H1 (cell line): ENCODE results near the gene CDK5. TPM values are rescaled to one million over a fixed set of nuclear protein-coding genes. Genes with fewer than 3 reads are reported as not detected.

Source experiments
- CTCF ChIA-PET: fragments of 300-600 bp; sonication (Branson Sonifier 250); formaldehyde crosslinking; loops from one replicate; lab custom pipeline; 2021; ENCODE audit not compliant: partially characterized antibody; lab: Charles Lee
- POLR2A ChIA-PET: fragments of 300-600 bp; sonication (Branson Sonifier 250); formaldehyde crosslinking; loops from one replicate; lab custom pipeline; 2021; ENCODE audit warnings: inconsistent platforms; ENCODE audit not compliant: partially characterized antibody; lab: Charles Lee
- DNase-seq, 2 experiments: peaks; one replicate each; pipeline versions ENCODE4 v3.0.0 to v3.0.0-alpha.2; 2010 to 2022; ENCODE audit warnings: low spot score in 2 of 2, low read depth in 1 of 2, mixed read lengths in 1 of 2
- FAIRE-seq: peaks from 2 replicates; lab custom pipeline; 2011; peaks lifted over from hg19 to GRCh38; lab: Jason Lieb, UNC
- H2AFZ ChIP-seq: 2 replicates; pipeline ENCODE4 v1.8.1; 2012; ENCODE audit warnings: low read length, inconsistent platforms
- H2AK5ac ChIP-seq: 2 replicates; pipeline ENCODE4 v1.6.1; 2013; ENCODE audit warnings: low read depth, low read length
- H2BK120ac ChIP-seq: replicated peaks from 2 replicates; pipeline ENCODE3; 2013; ENCODE audit warnings: low read depth, low read length, inconsistent platforms
- H2BK12ac ChIP-seq: 2 replicates; pipeline ENCODE4 v1.6.1; 2013; ENCODE audit warnings: low read depth, low read length
- H2BK15ac ChIP-seq: 2 replicates; pipeline ENCODE4 v1.6.1; 2013; ENCODE audit warnings: low read length
- H2BK20ac ChIP-seq: 2 replicates; pipeline ENCODE4 v1.6.1; 2013; ENCODE audit warnings: low read length
- H2BK5ac ChIP-seq: 2 replicates; pipeline ENCODE4 v1.6.1; 2013; ENCODE audit warnings: low read depth, low read length
- H3K14ac ChIP-seq: 2 replicates; pipeline ENCODE4 v1.6.1; 2013; ENCODE audit warnings: inconsistent platforms; ENCODE audit not compliant: insufficient read length
- H3K18ac ChIP-seq: 2 replicates; pipeline ENCODE4 v1.6.1; 2013; ENCODE audit warnings: low read length; ENCODE audit errors: extremely low read depth
- H3K23ac ChIP-seq: 2 replicates; pipeline ENCODE4 v1.6.1; 2013; ENCODE audit warnings: inconsistent platforms; ENCODE audit not compliant: insufficient read length
- H3K23me2 ChIP-seq: 2 replicates; pipeline ENCODE4 v1.6.1; 2013; ENCODE audit warnings: low read depth, low read length
- H3K27ac ChIP-seq: 2 replicates; pipeline ENCODE4 v1.6.1; 2011; ENCODE audit warnings: low read depth, low read length, inconsistent platforms
- H3K27me3 ChIP-seq, 4 experiments: replicated peaks in 1 of 4; 1 replicate in 1 of 4; 2 replicates in 3 of 4; pipeline versions ENCODE4 v1.6.1 to v1.8.1; 2011 to 2013; ENCODE audit warnings: low read length in 3 of 4, mild to moderate bottlenecking in 3 of 4, inconsistent platforms in 2 of 4, mixed read lengths in 2 of 4, moderate library complexity in 1 of 4; ENCODE audit not compliant: control insufficient read depth in 3 of 4, insufficient read depth in 3 of 4; ENCODE audit errors: extremely low read depth in 1 of 4
- H3K36me3 ChIP-seq, 4 experiments: 2 replicates each; pipeline versions ENCODE4 v1.6.1 to v1.8.1; 2011 to 2013; ENCODE audit warnings: mild to moderate bottlenecking in 4 of 4, low read length in 3 of 4, moderate library complexity in 2 of 4, control low read depth in 1 of 4, inconsistent platforms in 1 of 4; ENCODE audit not compliant: insufficient read depth in 4 of 4, control insufficient read depth in 2 of 4
- H3K4ac ChIP-seq: replicated peaks from 2 replicates; pipeline ENCODE3; 2013; ENCODE audit warnings: low read length, low read depth, mixed read lengths, inconsistent platforms; ENCODE audit not compliant: insufficient read length
- H3K4me1 ChIP-seq, 4 experiments: replicated peaks in 1 of 4; 1 replicate in 1 of 4; 2 replicates in 3 of 4; pipeline versions ENCODE4 v1.6.1 to v1.8.1; 2011 to 2013; ENCODE audit warnings: low read length in 3 of 4, inconsistent platforms in 2 of 4, mixed read lengths in 1 of 4; ENCODE audit not compliant: insufficient read depth in 4 of 4, control insufficient read depth in 3 of 4
- H3K4me2 ChIP-seq, 2 experiments: 2 replicates each; pipeline versions ENCODE4 v1.6.1 to v1.8.1; 2011 to 2013; ENCODE audit warnings: low read depth in 2 of 2, low read length in 2 of 2, control low read depth in 1 of 2, inconsistent platforms in 1 of 2, mild to moderate bottlenecking in 1 of 2; ENCODE audit not compliant: insufficient read depth in 1 of 2
- H3K4me3 ChIP-seq, 4 experiments: fragments of 200-600, 300-600 bp in 1 of 4; sonication (generic), shearing (Covaris generic), sonication (Bioruptor Twin) in 1 of 4; 2 replicates each; pipeline versions ENCODE4 v1.5.1 to v1.8.1; 2011 to 2016; ENCODE audit warnings: low read length in 4 of 4, low read depth in 3 of 4, control low read depth in 2 of 4, inconsistent platforms in 2 of 4, mild to moderate bottlenecking in 2 of 4, mixed read lengths in 1 of 4, moderate library complexity in 1 of 4; ENCODE audit not compliant: insufficient read depth in 2 of 4; ENCODE audit errors: extremely low read depth in 1 of 4
- H3K56ac ChIP-seq: replicated peaks from 2 replicates; pipeline ENCODE3; 2013; ENCODE audit warnings: low read depth, mild to moderate bottlenecking, mixed read lengths, low read length, inconsistent platforms; ENCODE audit not compliant: insufficient read length
- H3K79me1 ChIP-seq: 2 replicates; pipeline ENCODE4 v1.6.1; 2013; ENCODE audit warnings: low read depth, low read length, control low read depth
- H3K79me2 ChIP-seq, 2 experiments: 2 replicates each; pipeline versions ENCODE4 v1.6.1 to v1.8.1; 2012 to 2013; ENCODE audit warnings: low read length in 2 of 2, mild to moderate bottlenecking in 2 of 2, inconsistent platforms in 1 of 2; ENCODE audit not compliant: insufficient read depth in 2 of 2, control insufficient read depth in 1 of 2
- H3K9ac ChIP-seq, 4 experiments: replicated peaks in 1 of 4; 1 replicate in 1 of 4; 2 replicates in 3 of 4; pipeline versions ENCODE4 v1.6.1 to v1.8.1; 2011 to 2013; ENCODE audit warnings: low read depth in 3 of 4, low read length in 3 of 4, control low read depth in 2 of 4, mild to moderate bottlenecking in 2 of 4, moderate library complexity in 2 of 4, inconsistent platforms in 1 of 4; ENCODE audit errors: extremely low read depth in 1 of 4
- H3K9me3 ChIP-seq, 2 experiments: 2 replicates each; pipeline versions ENCODE4 v1.6.1 to v1.8.1; 2012 to 2013; ENCODE audit warnings: mild to moderate bottlenecking in 2 of 2, moderate library complexity in 2 of 2, control low read depth in 1 of 2, inconsistent platforms in 1 of 2, low read depth in 1 of 2, low read length in 1 of 2, mixed read lengths in 1 of 2; ENCODE audit not compliant: insufficient read depth in 2 of 2
- H4K20me1 ChIP-seq, 2 experiments: replicated peaks in 1 of 2; 2 replicates each; pipeline versions ENCODE3 to v1.8.1; 2011 to 2013; ENCODE audit warnings: inconsistent platforms in 2 of 2, low read length in 2 of 2, mild to moderate bottlenecking in 1 of 2; ENCODE audit not compliant: insufficient read depth in 2 of 2, control insufficient read depth in 1 of 2
- H4K5ac ChIP-seq: 2 replicates; pipeline ENCODE4 v1.6.1; 2013; ENCODE audit warnings: low read length, low read depth, mixed read lengths, inconsistent platforms; ENCODE audit not compliant: insufficient read length
- H4K8ac ChIP-seq: 2 replicates; pipeline ENCODE4 v1.8.0; 2013; ENCODE audit warnings: mild to moderate bottlenecking, moderate library complexity, low read length, inconsistent platforms; ENCODE audit not compliant: insufficient read depth; ENCODE audit errors: extremely low read depth
- H4K91ac ChIP-seq: replicated peaks from 2 replicates; pipeline ENCODE3; 2013; ENCODE audit warnings: low read length, mixed read lengths, inconsistent platforms; ENCODE audit not compliant: insufficient read length
- EGR1 ChIP-seq: IDR thresholded peaks from 2 replicates; pipeline ENCODE4 v1.6.1; 2011; ENCODE audit warnings: low read depth, low read length, borderline replicate concordance
- POLR2A ChIP-seq, 2 experiments: IDR thresholded peaks; 1 replicate in 1 of 2; 2 replicates in 1 of 2; pipeline ENCODE4 v1.6.1; 2011; ENCODE audit warnings: low read depth in 2 of 2, low read length in 2 of 2, mild to moderate bottlenecking in 2 of 2; ENCODE audit errors: control extremely low read depth in 1 of 2
- SIN3A ChIP-seq, 2 experiments: IDR thresholded peaks in 1 of 2; conservative IDR thresholded peaks in 1 of 2; 2 replicates each; pipeline ENCODE4 v1.6.1; 2011 to 2012; ENCODE audit warnings: low read length in 2 of 2, improper control_type of control experiment in 1 of 2, low read depth in 1 of 2, mild to moderate bottlenecking in 1 of 2
- WGBS, 2 experiments: shearing (Covaris generic) in 1 of 2; methylation state at CpG; one replicate each; pipeline versions ENCODE4 v1.1.6 to v1.1.7; 2013 to 2015; ENCODE audit warnings: low lambda C conversion rate in 2 of 2, mixed read lengths in 2 of 2, inconsistent platforms in 1 of 2, low coverage in 1 of 2, missing lambda C conversion rate in 1 of 2; ENCODE audit not compliant: insufficient replicate concordance in 2 of 2, insufficient coverage in 1 of 2, insufficient read length in 1 of 2; ENCODE audit errors: extremely low coverage in 1 of 2, missing lambda C conversion rate in 1 of 2; 5-methylcytosine and 5-hydroxymethylcytosine counted together
- polyA plus RNA-seq, 7 experiments: library from polyadenylated mRNA; depleted of rRNA in 3 of 7; stranded (reverse) in 5 of 7; unstranded in 2 of 7; fragments of >200 nt in 5 of 7; fragments of 200-250 nt in 2 of 7; gene quantifications; 1 replicate in 5 of 7; 2 replicates in 1 of 7; 4 replicates in 1 of 7; pipeline versions ENCODE4 v1.2.1 to v1.2.3, GENCODE V29; 2011 to 2013; ENCODE audit warnings: missing spikeins in 2 of 7, mixed read lengths in 2 of 7
- total RNA-seq: library from RNA; stranded (reverse); fragmentation: NEBNext Ultra II Directional; extraction: Animal tissue kit (Norgen Biotek cat#: 25700); gene quantifications from 2 replicates; pipeline ENCODE4 v1.2.1, GENCODE V29; 2021

The CDK5 gene
- total and polyA plus RNA-seq, 2 of the 8 experiments (the other 6 are each of a cell fraction or from before 2014, with no cell fraction given) = 22.8 to 37.2 TPM

DNA sequence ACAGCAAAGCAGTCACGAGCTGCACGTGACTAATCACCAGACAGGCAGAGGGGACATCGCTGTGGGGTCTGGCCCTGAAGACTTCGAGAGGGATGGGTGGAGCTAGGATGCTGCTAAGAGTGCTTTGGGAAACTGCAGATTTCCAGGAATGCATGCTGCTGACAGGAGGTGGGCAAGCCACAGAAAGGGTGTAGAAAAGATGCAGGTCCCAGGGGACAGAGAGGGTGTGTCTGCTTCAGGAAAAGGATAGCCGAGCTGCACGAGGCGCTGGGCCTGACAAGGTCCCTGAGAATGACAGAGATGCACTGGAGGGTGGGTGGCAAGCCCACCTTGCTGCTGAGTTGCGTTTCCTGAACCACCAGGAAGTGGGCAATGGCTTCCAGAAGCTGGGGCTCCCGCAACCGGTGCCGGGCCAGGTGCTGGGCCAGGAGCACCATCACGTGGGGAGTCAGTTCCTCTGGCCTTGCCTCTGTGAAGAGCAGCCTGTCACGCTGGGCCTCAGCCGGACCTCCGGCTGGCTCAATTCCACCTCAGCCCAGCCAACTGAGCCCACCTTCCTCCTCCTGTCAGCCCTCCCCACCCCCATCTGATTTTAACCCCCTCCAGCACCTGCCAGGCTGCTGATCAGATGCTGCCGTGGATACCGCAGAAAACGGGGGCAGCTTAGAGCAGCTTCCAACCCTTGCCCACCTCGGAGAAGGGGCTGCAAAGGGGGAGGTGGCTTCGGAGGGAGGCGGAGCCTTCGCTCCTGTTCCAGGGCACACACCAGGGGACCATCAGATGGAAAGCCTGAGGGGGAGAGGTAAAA, 20.7 kb upstream of the CDK5 start:
- Histone ChIP-seq H3K27ac (no peak overlapping the region), H4K8ac (no peak overlapping the region), H4K20me1 (peaks cover 20 to 26% of the 10 kb centered on the region in 2 experiments), H3K23me2 (peaks cover 18% of the 10 kb centered on the region), H3K36me3 (peaks cover 10 to 28% (median 26%) of the 10 kb centered on the region in 4 experiments), H3K18ac (no peak overlapping the region), H3K79me2 (peaks cover 0 to 10% of the 10 kb centered on the region in 2 experiments; a peak in 1 of 4 replicates), H2BK20ac (no peak overlapping the region), H2AFZ (no peak overlapping the region), H2BK12ac (no peak overlapping the region), H3K9ac (no peak overlapping the region), H4K5ac (no peak overlapping the region), H2AK5ac (no peak overlapping the region), H3K56ac (no peak overlapping the region), H3K23ac (no peak overlapping the region), H3K4me2 (peak overlapping the region; percentile 39 to 95), H3K4me1 (peaks cover 0 to 35% (median 24%) of the 10 kb centered on the region in 4 experiments; a peak in 6 of 7 replicates), H3K14ac (no peak overlapping the region), H3K4me3 (no peak overlapping the region), H2BK120ac (no peak overlapping the region), H3K4ac (no peak overlapping the region), H3K79me1 (peaks cover 12% of the 10 kb centered on the region), H3K9me3 (no peaks in the 10 kb centered on the region), H4K91ac (no peak overlapping the region), H3K27me3 (no peaks in the 10 kb centered on the region), H2BK15ac (0 out of 2 replicates have a peak overlapping the region, but pooled peaks have one; percentile 61), H2BK5ac (no peak overlapping the region)
- no peak for DNase-seq
- CTCF ChIA-PET = interaction anchor here (0.9 to 6.0 kb wide), 8 partner anchors 11 to 61 kb away, joined by 3 to 81 read pairs (median 16); no protein-coding TSS in a partner anchor
- WGBS, 2 experiments = 71% methylated on average over 22 of the region's 22 CpGs; no CpG with 5 or more reads in 1 of the 2 experiments
- FAIRE-seq = no peak
- POLR2A ChIA-PET = interaction anchor here (0.5 to 4.9 kb wide), 15 partner anchors 11 to 98 kb away, joined by 3 to 77 read pairs (median 3); no protein-coding TSS in a partner anchor
- TF ChIP-seq POLR2A (IDR thresholded peaks at IDR 0.05; ENCODE audit: control extremely low read depth in 1 of 2, low read depth in 2 of 2, low read length in 2 of 2) (0 out of 3 replicates have a peak, but pooled peaks of 1 of the 2 experiments have one; percentile 24), EGR1 (no peak), SIN3A (conservative IDR thresholded peaks at IDR 0.05 in 1 of 2, IDR thresholded peaks at IDR 0.05 in 1 of 2; ENCODE audit: low read depth in 1 of 2, low read length in 2 of 2) (no peak)
